ENCODE measurements around the gene NRROS.

NRROS gene

GRCh38 chr3:196646666-196647216, 7.2 kb downstream of the NRROS start:
- no peak for DNase-seq

- no peak for DNase-seq
These were observed 11.3 kb downstream of the NRROS start for GRCh38 chr3:196650740-196651311.

GRCh38 chr3:196651819-196652218, 12.3 kb downstream of the NRROS start:
- DNase-seq: no peak

- DNase-seq: no peak
These were observed 13.7 kb downstream of the NRROS start for GRCh38 chr3:196652961-196653795.

- DNase-seq: no peak
These were observed 14.7 kb downstream of the NRROS start for GRCh38 chr3:196654006-196654734.

GRCh38 chr3:196654735-196655090, 15.2 kb downstream of the NRROS start:
- DNase-seq: no peak

GRCh38 chr3:196655496-196655895, 16.0 kb downstream of the NRROS start:
- DNase-seq: no peak

- DNase-seq: no peak
These were observed 16.7 kb downstream of the NRROS start for GRCh38 chr3:196656213-196656612.

GRCh38 chr3:196659901-196660351, 20.4 kb downstream of the NRROS start:
- DNase-seq: no peak

- DNase-seq: no peak
These were observed 21.1 kb downstream of the NRROS start for GRCh38 chr3:196660381-196661166.

GRCh38 chr3:196661400-196661799, 21.9 kb downstream of the NRROS start:
- DNase-seq: no peak

- DNase-seq: no peak
These were observed 22.5 kb downstream of the NRROS start for GRCh38 chr3:196662033-196662432.

- DNase-seq: no peak
These were observed 23.4 kb downstream of the NRROS start for GRCh38 chr3:196662711-196663571.

GRCh38 chr3:196666001-196666867, 26.7 kb downstream of the NRROS start:
- peak in 14 of 56 donors; percentile 6 to 64 (median 16) for DNase-seq

- no peak for DNase-seq
These were observed 27.7 kb downstream of the NRROS start for GRCh38 chr3:196667056-196667825.

- DNase-seq: no peak
These were observed 30.8 kb downstream of the NRROS start for GRCh38 chr3:196670339-196670738.

- no peak for DNase-seq
These were observed 34.1 kb downstream of the NRROS start for GRCh38 chr3:196673632-196674031.

- DNase-seq: no peak
These were observed 37.9 kb downstream of the NRROS start for GRCh38 chr3:196677353-196677752.
